KMS-11 (cell line): Measurements from ENCODE around the gene MRPS18A.
A peak's percentile ranks its signal among the peaks of the same experiment; 100 is the strongest.
"Not testable (repeated sequence)": the region's sequence is repeated elsewhere in the genome, so short reads cannot be mapped to it uniquely, and the experiment has no call there.

Experiments
- H2AFZ ChIP-seq: fragments of 200-600 bp; sonication (generic); 2 replicates; pipeline ENCODE4 v1.6.1; 2016; ENCODE audit warnings: antibody characterized with exemption, mixed run types, low read depth
- H3K27ac ChIP-seq: fragments of 200-600 bp; sonication (generic); 2 replicates; pipeline ENCODE4 v1.6.1; 2016; ENCODE audit warnings: mild to moderate bottlenecking, mixed run types
- H3K27me3 ChIP-seq: fragments of 200-600 bp; sonication (generic); 2 replicates; pipeline ENCODE4 v1.6.1; 2017; ENCODE audit warnings: mild to moderate bottlenecking, low read depth, mixed run types, moderate library complexity; ENCODE audit not compliant: insufficient read depth
- H3K36me3 ChIP-seq: fragments of 200-600 bp; sonication (generic); 2 replicates; pipeline ENCODE4 v1.6.1; 2017; ENCODE audit warnings: mild to moderate bottlenecking, mixed run types; ENCODE audit not compliant: insufficient read depth
- H3K4me1 ChIP-seq: fragments of 200-600 bp; sonication (generic); 2 replicates; pipeline ENCODE4 v1.6.1; 2016; ENCODE audit warnings: mild to moderate bottlenecking, low read depth, mixed run types; ENCODE audit not compliant: poor library complexity, severe bottlenecking
- H3K4me2 ChIP-seq: fragments of 200-600 bp; sonication (generic); 2 replicates; pipeline ENCODE4 v1.7.0; 2016; ENCODE audit warnings: mild to moderate bottlenecking, mixed run types
- H3K4me3 ChIP-seq: fragments of 200-600 bp; sonication (generic); IDR thresholded peaks from 2 replicates; pipeline ENCODE4 v1.6.1; 2017; ENCODE audit warnings: low read depth, low read length, mixed read lengths; ENCODE audit not compliant: insufficient read depth
- H3K79me2 ChIP-seq: fragments of 200-600 bp; sonication (generic); 2 replicates; pipeline ENCODE4 v1.6.1; 2016; ENCODE audit warnings: low read depth, mixed run types; ENCODE audit not compliant: insufficient read depth
- H3K9ac ChIP-seq: fragments of 200-600 bp; sonication (generic); 2 replicates; pipeline ENCODE4 v1.6.1; 2016; ENCODE audit warnings: mild to moderate bottlenecking, mixed run types
- H4K20me1 ChIP-seq: fragments of 200-600 bp; sonication (generic); 2 replicates; pipeline ENCODE4 v1.6.1; 2016; ENCODE audit warnings: mild to moderate bottlenecking, mixed run types; ENCODE audit not compliant: insufficient read depth
- CTCF ChIP-seq: fragments of 200-600 bp; sonication (generic); conservative IDR thresholded peaks from 2 replicates; pipeline ENCODE4 v1.6.1; 2017; ENCODE audit warnings: low read depth, mild to moderate bottlenecking, antibody characterized with exemption, low read length, moderate library complexity, mixed read lengths

The MRPS18A gene

GRCh38 chr6:43635387-43636307, 51.9 kb downstream of the MRPS18A start, which contains the start of gene MAD2L1BP:
Gene MAD2L1BP, plus strand, starts transcription at chr6:43635840. Its CDS starts 36 bp downstream, at chr6:43635876.
- Histone ChIP-seq H3K79me2 (peaks cover 35% of the 10 kb centered on the region), H2AFZ (peak within 1 kb of the TSS; percentile 96), H3K4me2 (peak within 1 kb of the TSS; percentile 92), H4K20me1 (no peaks in the 10 kb centered on the region), H3K4me1 (peaks cover 40% of the 10 kb centered on the region), H3K27me3 (no peaks in the 10 kb centered on the region), H3K36me3 (peaks cover 12% of the 10 kb centered on the region; the same call in 1 of the 2 replicates), H3K27ac (peak within 1 kb of the TSS; percentile 50; the same call in 1 of the 2 replicates), H3K4me3 (no peak within 1 kb of the TSS), H3K9ac (peak within 1 kb of the TSS; percentile 75)
- no peak for TF ChIP-seq CTCF

- Histone ChIP-seq H3K9ac (peak overlapping the region; percentile 75; the same call in 1 of the 2 replicates), H3K27ac (peak overlapping the region; percentile 50; the same call in 1 of the 2 replicates), H4K20me1 (no peaks in the 10 kb centered on the region), H3K4me1 (peaks cover 44% of the 10 kb centered on the region), H3K4me2 (peak overlapping the region; percentile 92), H3K79me2 (peaks cover 34% of the 10 kb centered on the region), H3K4me3 (no peak overlapping the region), H3K36me3 (peaks cover 9% of the 10 kb centered on the region; the same call in 1 of the 2 replicates), H3K27me3 (no peaks in the 10 kb centered on the region), H2AFZ (peak overlapping the region; percentile 96; the same call in 1 of the 2 replicates)
- no peak for TF ChIP-seq CTCF
These were observed 52.8 kb downstream of the MRPS18A start for GRCh38 chr6:43634702-43635303.

- not testable (repeated sequence) for H3K27ac ChIP-seq, H3K27me3 ChIP-seq, H4K20me1 ChIP-seq, H3K36me3 ChIP-seq, H3K9ac ChIP-seq, H2AFZ ChIP-seq, H3K4me2 ChIP-seq, H3K4me3 ChIP-seq
- Histone ChIP-seq H3K4me1 (peaks cover 43% of the 10 kb centered on the region), H3K79me2 (peaks cover 27% of the 10 kb centered on the region)
These were observed 54.6 kb downstream of the MRPS18A start for GRCh38 chr6:43633002-43633401.

- H3K9ac ChIP-seq, result peak overlapping the region; percentile 75; the same call in 1 of the 2 replicates
- TF ChIP-seq CTCF, result no peak
- H3K4me3 ChIP-seq, result no peak overlapping the region
- no peaks in the 10 kb centered on the region for H3K27me3 ChIP-seq
- no peaks in the 10 kb centered on the region for H4K20me1 ChIP-seq
- peaks cover 45% of the 10 kb centered on the region for H3K4me1 ChIP-seq
- peak overlapping the region; percentile 43 for H2AFZ ChIP-seq
- peak overlapping the region; percentile 23 for H3K4me2 ChIP-seq
- peak overlapping the region; percentile 91 for H3K27ac ChIP-seq
- no peaks in the 10 kb centered on the region for H3K36me3 ChIP-seq
- peaks cover 13% of the 10 kb centered on the region for H3K79me2 ChIP-seq
These were observed 56.5 kb downstream of the MRPS18A start for GRCh38 chr6:43630980-43631619.
